H9 (cell line): ENCODE data around the gene PRKAR2A. TPM values are rescaled to one million over a fixed set of nuclear protein-coding genes. Genes with fewer than 3 reads are reported as not detected.
A peak's percentile ranks its signal among the peaks of the same experiment; 100 is the strongest.

Experiments
- DNase-seq: peaks from one replicate; pipeline ENCODE4 v3.0.0-alpha.2; 2017
- H2AFZ ChIP-seq: one replicate; pipeline ENCODE4 v1.6.1; 2013; ENCODE audit warnings: mild to moderate bottlenecking, low read length, control low read depth, moderate library complexity
- H2AK5ac ChIP-seq: 2 replicates; pipeline ENCODE4 v1.6.1; 2013; ENCODE audit warnings: low read length, control low read depth, mixed read lengths; ENCODE audit not compliant: insufficient read length
- H2BK120ac ChIP-seq: one replicate; pipeline ENCODE4 v1.6.1; 2013; ENCODE audit warnings: low read depth, mild to moderate bottlenecking, low read length, control low read depth, inconsistent platforms; ENCODE audit not compliant: poor library complexity, severe bottlenecking
- H2BK12ac ChIP-seq: 2 replicates; pipeline ENCODE4 v1.6.1; 2013; ENCODE audit warnings: low read length, control low read depth, mixed read lengths, low read depth; ENCODE audit not compliant: insufficient read length
- H2BK15ac ChIP-seq: 2 replicates; pipeline ENCODE4 v1.6.1; 2013; ENCODE audit warnings: low read depth, low read length, control low read depth
- H2BK20ac ChIP-seq: one replicate; pipeline ENCODE4 v1.6.1; 2013; ENCODE audit warnings: low read depth, mild to moderate bottlenecking, low read length, control low read depth, inconsistent platforms; ENCODE audit not compliant: poor library complexity, severe bottlenecking
- H2BK5ac ChIP-seq: 2 replicates; pipeline ENCODE4 v1.6.1; 2013; ENCODE audit warnings: low read length, control low read depth, mixed read lengths; ENCODE audit not compliant: insufficient read length
- H3K14ac ChIP-seq: 2 replicates; pipeline ENCODE4 v1.6.1; 2013; ENCODE audit warnings: low read length, control low read depth; ENCODE audit not compliant: insufficient read depth
- H3K18ac ChIP-seq: 2 replicates; pipeline ENCODE4 v1.6.1; 2013; ENCODE audit warnings: low read depth, mild to moderate bottlenecking, mixed read lengths, low read length, control low read depth; ENCODE audit not compliant: insufficient read length
- H3K23ac ChIP-seq: 2 replicates; pipeline ENCODE4 v1.6.1; 2013; ENCODE audit warnings: low read length, control low read depth, mixed read lengths, low read depth; ENCODE audit not compliant: insufficient read length
- H3K23me2 ChIP-seq: 2 replicates; pipeline ENCODE4 v1.6.1; 2013; ENCODE audit warnings: low read depth, mild to moderate bottlenecking, mixed read lengths, low read length, control low read depth; ENCODE audit not compliant: insufficient read length, poor library complexity, severe bottlenecking
- H3K27ac ChIP-seq: 2 replicates; pipeline ENCODE4 v1.5.1; 2013; ENCODE audit warnings: low read length, control low read depth, mixed read lengths, low read depth; ENCODE audit not compliant: insufficient read length
- H3K27me3 ChIP-seq: 2 replicates; pipeline ENCODE4 v1.6.1; 2013; ENCODE audit warnings: low read length, control low read depth, inconsistent platforms; ENCODE audit not compliant: insufficient read depth
- H3K4ac ChIP-seq: 2 replicates; pipeline ENCODE4 v1.6.1; 2013; ENCODE audit warnings: low read depth, mild to moderate bottlenecking, control low read depth, inconsistent platforms, low read length, moderate library complexity
- H3K4me1 ChIP-seq: 2 replicates; pipeline ENCODE4 v1.6.1; 2013; ENCODE audit warnings: low read length, control low read depth, inconsistent platforms; ENCODE audit not compliant: insufficient read depth
- H3K4me2 ChIP-seq: 2 replicates; pipeline ENCODE4 v1.6.1; 2013; ENCODE audit warnings: low read length, control low read depth, mixed read lengths; ENCODE audit not compliant: insufficient read length, insufficient read depth
- H3K56ac ChIP-seq: 2 replicates; pipeline ENCODE4 v1.6.1; 2013; ENCODE audit warnings: low read depth, mild to moderate bottlenecking, mixed read lengths, low read length, control low read depth; ENCODE audit not compliant: insufficient read length
- H3K79me1 ChIP-seq: 2 replicates; pipeline ENCODE4 v1.6.1; 2013; ENCODE audit warnings: low read depth, mild to moderate bottlenecking, moderate library complexity, low read length, control low read depth, inconsistent platforms; ENCODE audit not compliant: insufficient read depth, poor library complexity, severe bottlenecking
- H3K79me2 ChIP-seq: 2 replicates; pipeline ENCODE4 v1.6.1; 2013; ENCODE audit warnings: low read length, control low read depth, inconsistent platforms; ENCODE audit not compliant: insufficient read depth
- H3K9ac ChIP-seq: 2 replicates; pipeline ENCODE4 v1.6.1; 2013; ENCODE audit warnings: low read length, control low read depth, mixed read lengths; ENCODE audit not compliant: insufficient read length; ENCODE audit errors: extremely low read depth
- H3K9me3 ChIP-seq: one replicate; pipeline ENCODE4 v1.6.1; 2013; ENCODE audit warnings: low read depth, low read length, inconsistent platforms; ENCODE audit not compliant: control insufficient read depth
- H3T11ph ChIP-seq: one replicate; pipeline ENCODE4 v1.6.1; 2013; ENCODE audit warnings: mild to moderate bottlenecking, low read length, control low read depth, inconsistent platforms
- H4K20me1 ChIP-seq: one replicate; pipeline ENCODE4 v1.6.1; 2013; ENCODE audit not compliant: control insufficient read depth, insufficient read length, insufficient read depth
- H4K5ac ChIP-seq: 2 replicates; pipeline ENCODE4 v1.6.1; 2013; ENCODE audit warnings: low read depth, mild to moderate bottlenecking, mixed read lengths, low read length, control low read depth; ENCODE audit not compliant: insufficient read length
- H4K8ac ChIP-seq: replicated peaks from 2 replicates; pipeline ENCODE4 v1.6.1; 2013; ENCODE audit warnings: low read length, control low read depth, mixed read lengths, low read depth; ENCODE audit not compliant: insufficient read length
- H4K91ac ChIP-seq: 2 replicates; pipeline ENCODE4 v1.6.1; 2013; ENCODE audit warnings: low read depth, mild to moderate bottlenecking, moderate library complexity, mixed read lengths, low read length, control low read depth; ENCODE audit not compliant: insufficient read length
- H3K27ac Mint-ChIP-seq, 3 experiments: 2 replicates in 2 of 3; 3 replicates in 1 of 3; pipeline ENCODE4 v1.8.0; 2020 to 2021; ENCODE audit warnings: mixed read lengths in 3 of 3, mild to moderate bottlenecking in 1 of 3, moderate library complexity in 1 of 3
- H3K27me3 Mint-ChIP-seq: 2 replicates; pipeline ENCODE4 v1.8.0; 2021; ENCODE audit warnings: low read depth, mild to moderate bottlenecking, moderate library complexity, mixed read lengths
- H3K36me3 Mint-ChIP-seq, 3 experiments: 2 replicates in 2 of 3; 3 replicates in 1 of 3; pipeline ENCODE4 v1.8.0; 2020 to 2021; ENCODE audit warnings: low read depth in 3 of 3, mixed read lengths in 3 of 3; ENCODE audit not compliant: insufficient read depth in 1 of 3
- H3K4me1 Mint-ChIP-seq, 2 experiments: 2 replicates each; pipeline ENCODE4 v1.8.0; 2020; ENCODE audit warnings: mixed read lengths in 2 of 2
- H3K4me3 Mint-ChIP-seq, 2 experiments: 2 replicates in 1 of 2; 3 replicates in 1 of 2; pipeline ENCODE4 v1.8.0; 2020 to 2021; ENCODE audit warnings: mild to moderate bottlenecking in 2 of 2, mixed read lengths in 2 of 2, moderate library complexity in 1 of 2
- H3K9me3 Mint-ChIP-seq, 2 experiments: 2 replicates in 1 of 2; 3 replicates in 1 of 2; pipeline ENCODE4 v1.8.0; 2020; ENCODE audit warnings: mild to moderate bottlenecking in 2 of 2, mixed read lengths in 2 of 2, moderate library complexity in 1 of 2
- CTCF ChIP-seq: fragments of 200-600 bp; sonication (generic); conservative IDR thresholded peaks from 3 replicates; pipeline ENCODE4 v1.8.0; 2021; ENCODE audit warnings: antibody characterized with exemption, mild to moderate bottlenecking
- WGBS: extraction: QIAGEN DNeasy Blood & Tissue Kit; methylation state at CpG from one replicate; pipeline ENCODE4 v1.1.7; 2013; ENCODE audit warnings: missing lambda C conversion rate, low lambda C conversion rate, mixed read lengths; ENCODE audit not compliant: insufficient read length; ENCODE audit errors: extremely low coverage; 5-methylcytosine and 5-hydroxymethylcytosine counted together
- total RNA-seq: library from RNA; stranded (reverse); gene quantifications from 2 replicates; pipeline ENCODE4 v1.2.1, GENCODE V29; 2021

PRKAR2A gene
- total RNA-seq, 1 experiment from 2014 or later: 39.1 TPM

- Mint-ChIP-seq H3K4me1 (no peaks in the 10 kb centered on the region), H3K27ac (peak overlapping the region in 1 of 3 experiments; percentile 16; a peak in 1 of 7 replicates)
Measured at GRCh38 chr3:48877671-48878070, 30.0 kb upstream of the PRKAR2A start.

More at GRCh38 chr3:48877671-48878070, 30.0 kb upstream of the PRKAR2A start:
- Mint-ChIP-seq H3K27me3 (no peaks in the 10 kb centered on the region; the same call in 1 of the 2 replicates), H3K9me3 (no peaks in the 10 kb centered on the region), H3K4me3 (no peak overlapping the region), H3K36me3 (no peaks in the 10 kb centered on the region)
- Histone ChIP-seq H3K27ac (no peak overlapping the region), H3K4me1 (no peaks in the 10 kb centered on the region), H3K9me3 (no peaks in the 10 kb centered on the region), H2BK12ac (no peak overlapping the region), H3K23me2 (no peaks in the 10 kb centered on the region), H3K27me3 (no peaks in the 10 kb centered on the region), H4K20me1 (no peaks in the 10 kb centered on the region), H3K79me2 (no peaks in the 10 kb centered on the region), H2BK5ac (no peak overlapping the region), H3T11ph (no peak overlapping the region), H2AK5ac (no peak overlapping the region), H3K4me2 (no peak overlapping the region), H3K18ac (no peak overlapping the region), H3K56ac (no peak overlapping the region), H2BK20ac (no peak overlapping the region), H4K5ac (no peak overlapping the region), H3K9ac (no peak overlapping the region), H2BK15ac (no peak overlapping the region), H4K8ac (no peak overlapping the region), H3K4ac (no peak overlapping the region), H2BK120ac (no peak overlapping the region), H3K79me1 (no peaks in the 10 kb centered on the region), H3K23ac (no peak overlapping the region), H4K91ac (no peak overlapping the region), H3K14ac (no peak overlapping the region), H2AFZ (no peak overlapping the region)
- WGBS: no CpG with 5 or more reads among the region's 8 CpGs
- DNase-seq: no peak
- no peak for TF ChIP-seq CTCF
